ENCODE data around the gene HSFY1. TPM values are rescaled to one million over a fixed set of nuclear protein-coding genes. Genes with fewer than 3 reads are reported as not detected.
"Not testable (repeated sequence)": the region's sequence is repeated elsewhere in the genome, so short reads cannot be mapped to it uniquely, and the experiment has no call there.

Gene HSFY1
- not detected for total RNA-seq

DNA sequence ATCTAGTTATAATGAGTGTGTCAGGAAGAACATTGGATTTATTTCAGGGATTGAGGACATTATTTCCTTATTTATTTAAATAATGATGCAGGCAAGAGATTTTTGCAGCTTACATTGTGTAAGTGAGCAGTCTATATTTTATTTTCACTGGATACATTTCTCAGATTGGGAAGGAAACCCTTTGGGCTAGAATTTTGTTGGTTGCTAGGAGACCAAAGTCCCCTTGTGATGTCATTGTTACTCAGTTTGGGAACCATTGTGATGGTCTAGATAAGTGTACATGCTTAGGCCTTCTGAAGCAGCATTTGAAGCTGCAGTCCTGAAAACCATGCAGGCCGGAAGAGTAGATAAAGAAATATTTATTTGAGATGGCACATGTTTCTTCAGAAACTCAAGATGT lies at the start of gene HSFY1:
Gene HSFY1, plus strand, starts transcription at position 301 of the 400 bp plus-strand sequence. Its CDS starts 68 bp downstream, at position 369.
- H3K27me3 ChIP-seq; H3K4me1 ChIP-seq; H3K36me3 ChIP-seq; H3K9me3 ChIP-seq; H3K4me3 ChIP-seq; H3K9ac ChIP-seq (ENCODE audit: low read depth in 2 of 2, low read length in 2 of 2); DNase-seq; intact Hi-C loops (cut with DNase I); H3K27ac ChIP-seq: not testable (repeated sequence)

- H3K9me3 ChIP-seq; H3K9ac ChIP-seq (ENCODE audit: low read depth in 2 of 2, low read length in 2 of 2); H3K4me3 ChIP-seq; H3K36me3 ChIP-seq; H3K4me1 ChIP-seq; H3K27ac ChIP-seq; intact Hi-C loops (cut with DNase I); H3K27me3 ChIP-seq; DNase-seq: not testable (repeated sequence)
Measured at GRCh38 chrY:18504266-18504665, 42.3 kb upstream of the HSFY1 start.

DNA sequence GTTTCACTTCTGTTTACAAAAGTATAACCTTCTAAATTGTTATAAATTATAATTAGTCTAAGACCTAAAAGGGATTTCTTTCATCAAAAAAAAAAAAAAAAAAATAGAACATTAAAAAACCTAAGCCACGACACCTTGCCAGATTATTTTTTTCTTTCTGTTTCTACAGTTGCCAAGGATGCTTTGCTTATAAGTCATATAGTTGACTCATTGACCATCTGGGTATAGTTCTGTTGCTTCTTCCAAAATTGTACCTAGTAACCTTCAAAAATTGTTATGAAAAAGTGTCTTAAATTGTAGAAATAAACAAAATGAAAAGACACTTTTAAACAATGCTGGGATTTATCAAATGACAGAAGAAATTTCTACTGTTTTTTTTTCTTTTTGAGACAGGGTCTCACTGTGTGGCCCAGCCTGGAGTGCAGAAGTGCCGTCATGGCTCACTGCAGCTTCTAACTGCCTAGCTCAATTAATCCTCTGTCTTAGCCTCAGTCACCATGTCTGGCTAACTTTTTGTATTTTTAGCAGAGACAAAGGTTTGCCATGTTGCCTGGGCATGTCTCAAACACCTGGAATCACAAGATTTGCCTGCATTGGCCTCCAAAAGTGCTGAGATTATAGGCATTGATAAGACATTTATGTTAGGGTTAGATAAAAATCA lies 15.4 kb upstream of the HSFY1 start:
- H3K27me3 ChIP-seq; H3K4me1 ChIP-seq; H3K9ac ChIP-seq (ENCODE audit: low read depth in 2 of 2, low read length in 2 of 2); H3K4me3 ChIP-seq; H3K9me3 ChIP-seq; H3K36me3 ChIP-seq; H3K27ac ChIP-seq; intact Hi-C loops (cut with DNase I); DNase-seq: not testable (repeated sequence)

GRCh38 chrY:18538952-18539351 lies 7.6 kb upstream of the HSFY1 start:
- H3K4me3 ChIP-seq; H3K27ac ChIP-seq; H3K27me3 ChIP-seq; H3K9me3 ChIP-seq; DNase-seq; H3K36me3 ChIP-seq; H3K4me1 ChIP-seq; H3K9ac ChIP-seq (ENCODE audit: low read depth in 2 of 2, low read length in 2 of 2); intact Hi-C loops (cut with DNase I): not testable (repeated sequence)

DNA sequence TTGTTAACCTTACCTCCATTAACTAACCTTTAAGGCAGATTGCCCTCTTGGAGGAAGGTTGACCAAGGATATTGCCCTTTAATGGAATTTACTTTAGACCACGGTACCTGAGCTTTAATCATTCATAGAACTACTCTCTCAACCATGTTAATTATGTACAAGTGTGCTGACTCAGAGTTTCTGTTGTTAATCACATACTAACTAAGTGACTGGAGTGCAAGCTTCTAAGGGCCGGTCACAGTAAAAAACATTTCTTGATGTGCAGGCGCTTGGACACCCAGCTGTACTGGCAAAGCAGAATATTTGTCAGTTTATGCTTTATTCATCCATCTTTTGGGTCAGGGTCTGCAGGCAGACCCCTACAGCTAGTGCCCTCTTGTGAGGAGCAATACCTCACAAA lies 6.6 kb downstream of the HSFY1 start:
- H3K27me3 ChIP-seq; H3K9ac ChIP-seq (ENCODE audit: low read depth in 2 of 2, low read length in 2 of 2); H3K27ac ChIP-seq; H3K4me3 ChIP-seq; DNase-seq; H3K9me3 ChIP-seq; H3K4me1 ChIP-seq; intact Hi-C loops (cut with DNase I); H3K36me3 ChIP-seq: not testable (repeated sequence)

DNA sequence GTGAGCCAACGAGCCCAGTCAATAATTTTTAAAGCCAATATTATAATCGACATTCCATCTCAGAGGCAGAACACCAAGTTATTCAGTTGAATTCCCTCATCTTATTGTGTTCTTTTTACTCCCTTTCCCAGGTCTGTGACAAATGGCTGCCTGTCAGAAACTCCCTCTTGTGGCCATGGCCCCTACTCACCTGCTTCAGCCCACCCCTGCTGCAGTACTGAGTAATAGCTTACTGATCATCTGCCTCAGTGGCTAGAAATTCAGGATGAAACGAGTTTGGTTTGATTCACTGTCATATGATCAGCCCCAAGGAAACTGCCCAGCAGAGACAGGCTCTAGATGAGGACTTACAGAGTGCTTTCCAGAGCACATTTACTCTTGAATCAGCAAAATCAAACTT lies 19.4 kb downstream of the HSFY1 start:
- H3K27ac ChIP-seq; H3K36me3 ChIP-seq; H3K27me3 ChIP-seq; intact Hi-C loops (cut with DNase I); H3K9ac ChIP-seq (ENCODE audit: low read depth in 2 of 2, low read length in 2 of 2); DNase-seq; H3K9me3 ChIP-seq; H3K4me3 ChIP-seq; H3K4me1 ChIP-seq: not testable (repeated sequence)

Other genes with a start within 250 kb of the HSFY1 start
- not detected for gene HSFY2, start 227.0 kb downstream of the HSFY1 start, total RNA-seq

Data from colonic mucosa (tissue), 4 donors.